Measurements from ENCODE around the gene LSMEM2.

GRCh38 chr3:50261505-50261904 lies 17.4 kb upstream of the LSMEM2 start:
- TF ChIP-seq POLR2AphosphoS5 (IDR thresholded peaks at IDR 0.05; ENCODE audit: borderline replicate concordance, low read depth, low read length) (no peak), EZH2 (IDR thresholded peaks at IDR 0.05) (no peak)

Data from SK-N-MC (cell line).